Fibroblast of lung (primary cell): ENCODE data around the gene CTNND2.

Experiments
- CTCF ChIP-seq, 2 donors: IDR thresholded peaks in 1 of 2; conservative IDR thresholded peaks in 1 of 2; 1 replicate in 1 of 2; 2 replicates in 1 of 2; pipeline ENCODE4 v1.5.1; 2011 to 2012; ENCODE audit warnings: low read length in 2 of 2, control low read depth in 1 of 2, inconsistent platforms in 1 of 2, low read depth in 1 of 2, mild to moderate bottlenecking in 1 of 2
- EZH2 ChIP-seq: IDR thresholded peaks from 2 replicates; pipeline ENCODE4 v1.5.1; 2012; ENCODE audit warnings: low read length, control low read depth, mild to moderate bottlenecking; ENCODE audit errors: missing control alignments

GRCh38 chr5:11152368-11152767, 751.9 kb downstream of the CTNND2 start:
- no peak for TF ChIP-seq CTCF (conservative IDR thresholded peaks at IDR 0.05 in 1 of 2, IDR thresholded peaks at IDR 0.05 in 1 of 2; ENCODE audit: low read depth in 1 of 2, low read length in 2 of 2)
- TF ChIP-seq EZH2, result no peak
